ENCODE measurements around the gene KPNA3. TPM values are rescaled to one million over a fixed set of nuclear protein-coding genes. Genes with fewer than 3 reads are reported as not detected.

The KPNA3 gene
- polyA plus RNA-seq, 1 of the 3 experiments (the other 2 are of a cell fraction) = 11.3 TPM

- H3K9me3 ChIP-seq = no peaks in the 10 kb centered on the region
- TF ChIP-seq FOXM1 (IDR thresholded peaks at IDR 0.05; ENCODE audit: low read depth) = no peak
- no peak for TF ChIP-seq GABPA (IDR thresholded peaks at IDR 0.05; ENCODE audit: low read depth)
- no peak for TF ChIP-seq JUND (IDR thresholded peaks at IDR 0.05)
- no peak for TF ChIP-seq ELF1 (IDR thresholded peaks at IDR 0.05)
- TF ChIP-seq MEF2A (IDR thresholded peaks at IDR 0.05; ENCODE audit: borderline replicate concordance, low read depth) = no peak
- no peak for TF ChIP-seq USF1 (IDR thresholded peaks at IDR 0.05; ENCODE audit: borderline replicate concordance, low read depth)
- no peak for TF ChIP-seq PBX3 (IDR thresholded peaks at IDR 0.05)
- no peak for TF ChIP-seq EP300 (IDR thresholded peaks at IDR 0.05; ENCODE audit: borderline replicate concordance in 1 of 2, low read depth in 1 of 2, low read length in 1 of 2)
- no peak for TF ChIP-seq EZH2phosphoT487 (IDR thresholded peaks at IDR 0.05; ENCODE audit: borderline replicate concordance, low read depth)
- no peak for TF ChIP-seq RCOR1 (IDR thresholded peaks at IDR 0.05; ENCODE audit: low read length)
- TF ChIP-seq REST (IDR thresholded peaks at IDR 0.05; ENCODE audit: low read depth, low read length) = no peak
- no peak for TF ChIP-seq SMC3 (IDR thresholded peaks at IDR 0.05; ENCODE audit: low read depth, low read length)
- no peak for TF ChIP-seq NRF1 (IDR thresholded peaks at IDR 0.05; ENCODE audit: low read depth, low read length)
- no peak for TF ChIP-seq MAX (IDR thresholded peaks at IDR 0.05; ENCODE audit: low read depth)
- no peak for TF ChIP-seq RFX5 (IDR thresholded peaks at IDR 0.05; ENCODE audit: low read length)
- TF ChIP-seq FOSL2 (IDR thresholded peaks at IDR 0.05; ENCODE audit: borderline replicate concordance, low read depth) = no peak
- TF ChIP-seq NFIC (IDR thresholded peaks at IDR 0.05; ENCODE audit: borderline replicate concordance) = no peak
- TF ChIP-seq RXRA (IDR thresholded peaks at IDR 0.05; ENCODE audit: borderline replicate concordance, low read depth) = no peak
- TF ChIP-seq CTCF (IDR thresholded peaks at IDR 0.05) = no peak
- H3K4me1 ChIP-seq (ENCODE audit: control insufficient read depth in 1 of 2, insufficient read depth in 2 of 2, low read depth in 1 of 2, low read length in 1 of 2) = peaks cover 6 to 8% of the 10 kb centered on the region in 2 experiments; a peak in 3 of 4 replicates
- no peak for DNase-seq
- peaks cover 100% of the 10 kb centered on the region for H3K79me2 ChIP-seq (ENCODE audit: insufficient read depth)
- peaks cover 2 to 7% of the 10 kb centered on the region in 2 experiments for H3K36me3 ChIP-seq (replicated peaks in 1 of 2; ENCODE audit: control insufficient read depth in 1 of 2, insufficient read depth in 2 of 2, low read length in 1 of 2)
- H3F3A ChIP-seq (replicated peaks; ENCODE audit: insufficient read depth) = no peaks in the 10 kb centered on the region
- ChIA-PET POLR2A (no interaction called here), CTCF (no interaction called here)
- H4K20me1 ChIP-seq (ENCODE audit: insufficient read depth) = peaks cover 87% of the 10 kb centered on the region
- no peak overlapping the region for H3K4me2 ChIP-seq
- no peak overlapping the region for H2AFZ ChIP-seq (ENCODE audit: low read depth)
- H3K9me2 ChIP-seq = no peaks in the 10 kb centered on the region
- H3K27ac ChIP-seq (ENCODE audit: low read depth in 2 of 2, low read length in 1 of 2) = no peak overlapping the region
- H3K9ac ChIP-seq = no peak overlapping the region
- H3K27me3 ChIP-seq (ENCODE audit: insufficient read depth) = no peaks in the 10 kb centered on the region
- no peak overlapping the region for H3K4me3 ChIP-seq (ENCODE audit: low read depth in 2 of 2, low read length in 1 of 2)
These were observed 6.0 kb downstream of the KPNA3 start for GRCh38 chr13:49786401-49787008.

All from SK-N-SH (cell line).